Stimulated activated CD4-positive, alpha-beta T cell treated with anti-CD3 and anti-CD28 coated beads, Interleukin-1b, Interleukin-23, amount 100 ng/mL, for 24 hours (primary cell): ENCODE measurements around the gene MMP21.

Experiments used
- DNase-seq, 4 experiments: peaks; one replicate each; pipeline ENCODE4 v3.0.0-alpha.2; 2020; ENCODE audit warnings: low read depth in 4 of 4, low spot score in 1 of 4

The MMP21 gene

GRCh38 chr10:125766511-125766910, 9.1 kb downstream of the MMP21 start:
- DNase-seq = no peak

GRCh38 chr10:125765835-125766234, 9.8 kb downstream of the MMP21 start:
- no peak for DNase-seq

DNA sequence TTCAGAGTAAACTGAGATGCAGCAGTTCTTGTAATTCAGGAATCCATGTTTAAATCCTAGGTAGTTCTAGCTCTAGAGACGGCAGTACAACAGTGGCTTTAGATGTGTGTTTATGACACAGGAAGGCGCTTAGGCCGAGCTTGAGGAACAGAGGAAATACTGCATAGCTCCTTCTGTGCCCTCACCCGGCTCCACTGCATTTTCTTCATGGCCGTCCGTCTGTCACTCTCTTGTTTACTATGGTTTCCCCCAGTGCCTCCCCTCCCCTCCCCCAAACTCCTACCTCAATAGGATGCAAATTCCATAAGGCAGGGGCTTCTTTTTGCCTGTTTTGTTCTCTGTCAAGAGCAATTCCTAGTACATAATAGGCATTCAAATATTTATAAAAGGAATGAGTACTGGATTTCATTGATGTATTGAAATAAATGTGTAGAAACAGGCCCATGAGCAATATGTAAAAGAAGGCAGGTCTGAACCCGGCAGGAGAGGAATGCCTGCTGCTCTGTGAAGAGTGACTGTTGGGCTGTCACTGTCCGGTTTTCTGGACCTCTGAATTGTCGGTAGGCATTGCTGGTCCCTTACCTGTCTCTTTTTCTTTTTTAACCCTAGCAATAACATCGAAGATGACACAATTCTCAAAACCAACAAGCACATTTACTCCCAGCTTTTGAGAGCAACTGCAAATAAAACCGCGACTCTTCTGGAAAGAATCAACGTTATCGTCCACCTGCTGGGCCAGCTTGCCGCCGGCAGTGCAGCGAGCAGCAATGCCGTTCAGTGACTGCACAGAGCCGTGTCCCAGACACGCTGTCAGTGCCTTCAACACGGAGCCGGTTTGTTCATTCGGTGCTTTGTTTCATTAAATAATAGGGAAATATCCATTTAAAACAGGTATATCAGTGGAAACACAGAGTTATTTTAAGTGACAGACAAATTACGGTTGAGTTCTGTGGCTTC, 12.7 kb downstream of the MMP21 start:
- no peak for DNase-seq

DNA sequence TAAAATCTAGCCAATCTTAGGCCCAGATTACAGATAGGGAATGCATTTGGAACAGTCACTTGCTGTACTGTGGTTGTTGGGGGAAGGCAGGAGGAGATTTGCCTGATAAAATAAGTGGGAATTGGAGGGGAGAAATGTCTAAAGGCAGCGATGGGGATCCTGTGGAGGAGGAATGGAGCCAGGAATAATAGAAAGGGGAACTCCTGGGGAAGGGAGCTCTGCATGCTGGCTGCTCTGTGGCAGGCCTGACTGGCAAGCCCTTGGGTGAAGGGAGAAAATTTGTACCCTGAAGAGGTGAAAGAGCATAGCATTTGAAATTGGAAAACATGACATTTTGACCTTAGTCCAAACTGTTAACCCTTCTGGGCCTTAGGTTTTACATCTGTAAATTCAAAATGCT, 13.7 kb downstream of the MMP21 start:
- no peak for DNase-seq

- DNase-seq = no peak
Measured at GRCh38 chr10:125757742-125758141, 17.9 kb downstream of the MMP21 start.

- DNase-seq = no peak
Measured at GRCh38 chr10:125756853-125757487, 18.7 kb downstream of the MMP21 start.

DNA sequence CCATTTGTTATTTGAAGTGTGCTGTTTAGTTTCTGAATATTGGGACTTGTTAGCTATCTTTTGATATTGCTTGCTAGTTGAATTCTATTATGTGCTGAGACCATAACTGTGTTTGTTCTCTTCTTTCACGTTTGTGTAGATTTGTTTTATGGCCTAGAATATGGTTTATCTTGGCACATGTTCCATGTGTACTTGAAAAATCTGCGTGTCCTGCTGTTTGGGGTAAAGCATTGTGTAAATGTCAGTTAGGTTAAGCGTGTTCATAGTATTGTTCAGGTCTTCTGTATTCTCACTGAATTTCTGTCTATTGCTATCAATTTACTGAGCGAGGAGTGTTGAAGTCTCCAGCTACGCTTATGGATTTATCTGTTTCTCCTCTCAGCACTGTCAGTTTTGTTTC, 19.4 kb downstream of the MMP21 start:
- no peak for DNase-seq

DNA sequence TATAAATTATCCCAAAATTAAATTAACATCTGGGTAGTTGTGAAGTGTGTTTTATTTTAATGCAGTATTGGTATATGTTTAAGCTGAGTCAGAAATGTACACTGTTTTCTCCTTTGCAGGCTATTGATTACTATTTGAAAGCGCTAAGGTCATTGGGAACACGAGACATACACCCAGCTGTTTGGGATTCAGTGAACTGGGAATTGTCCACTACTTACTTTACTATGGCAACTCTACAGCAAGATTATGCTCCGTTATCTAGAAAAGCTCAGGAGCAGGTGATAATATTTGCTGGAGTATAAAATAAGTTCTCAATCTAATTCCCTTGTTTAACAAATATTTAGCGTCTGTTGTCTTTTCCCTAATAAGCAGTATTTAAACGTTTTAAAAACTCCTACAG, 28.2 kb downstream of the MMP21 start:
- DNase-seq = no peak

GRCh38 chr10:125744909-125745308, 30.7 kb downstream of the MMP21 start:
- DNase-seq = no peak

GRCh38 chr10:125742465-125742864, 33.2 kb downstream of the MMP21 start:
- no peak for DNase-seq

- no peak for DNase-seq
Measured at GRCh38 chr10:125739994-125740679, 35.5 kb downstream of the MMP21 start.

DNA sequence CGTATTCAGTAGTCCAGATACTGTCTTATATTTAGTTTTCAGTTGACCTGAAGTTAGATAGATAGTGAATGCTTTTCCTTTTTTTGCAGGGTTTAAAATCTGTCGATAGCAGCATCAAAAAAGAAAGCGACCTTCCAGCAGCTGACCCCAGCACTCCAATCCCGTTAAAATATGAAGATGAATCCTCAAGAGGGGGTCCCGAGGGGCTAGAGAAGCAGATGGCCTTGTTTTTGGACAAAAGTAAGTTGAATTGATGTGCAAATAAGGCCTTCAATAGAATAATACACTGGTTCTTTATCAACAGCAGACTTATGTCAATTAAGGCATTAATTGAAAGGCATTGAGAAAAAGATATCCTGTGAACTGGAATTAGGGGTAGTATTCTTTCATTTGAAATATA, 37.4 kb downstream of the MMP21 start:
- no peak for DNase-seq

DNA sequence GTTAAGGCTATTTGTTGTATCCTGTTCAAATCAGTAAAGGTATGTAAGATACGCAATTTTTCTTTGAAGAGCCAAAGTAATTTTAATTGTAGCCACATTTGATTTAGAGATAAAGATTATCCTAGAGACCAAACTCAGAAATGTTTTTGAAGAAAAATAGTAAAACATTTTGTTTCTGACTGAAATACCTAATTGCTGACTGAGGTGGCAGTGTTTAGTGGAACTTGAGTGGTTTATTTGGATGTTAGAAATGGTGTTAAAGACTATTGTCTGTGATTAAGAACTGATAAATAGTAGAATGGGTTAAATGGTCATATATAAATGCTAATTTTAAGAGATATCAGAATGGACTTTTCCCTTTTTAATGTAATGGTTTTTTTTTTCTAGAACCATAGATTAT, 40.8 kb downstream of the MMP21 start:
- no peak for DNase-seq

DNA sequence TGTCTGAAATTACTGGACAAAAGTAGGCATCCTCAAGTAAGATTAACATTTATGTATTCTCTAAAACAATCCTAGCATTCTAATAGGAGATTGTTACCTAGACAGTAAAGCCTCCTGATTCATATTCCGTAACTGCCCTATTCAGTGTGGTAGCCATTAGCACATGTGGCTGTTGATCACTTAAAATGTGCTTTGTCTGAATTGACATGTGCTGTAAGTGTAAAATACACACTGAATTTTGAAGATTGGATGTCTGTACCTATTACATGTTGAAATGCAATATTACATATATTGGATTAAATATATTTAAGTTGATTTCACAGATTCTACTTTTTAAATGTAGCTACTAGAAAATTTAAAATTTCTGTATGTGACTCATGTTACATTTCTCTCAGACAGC, 41.5 kb downstream of the MMP21 start:
- no peak for DNase-seq

DNA sequence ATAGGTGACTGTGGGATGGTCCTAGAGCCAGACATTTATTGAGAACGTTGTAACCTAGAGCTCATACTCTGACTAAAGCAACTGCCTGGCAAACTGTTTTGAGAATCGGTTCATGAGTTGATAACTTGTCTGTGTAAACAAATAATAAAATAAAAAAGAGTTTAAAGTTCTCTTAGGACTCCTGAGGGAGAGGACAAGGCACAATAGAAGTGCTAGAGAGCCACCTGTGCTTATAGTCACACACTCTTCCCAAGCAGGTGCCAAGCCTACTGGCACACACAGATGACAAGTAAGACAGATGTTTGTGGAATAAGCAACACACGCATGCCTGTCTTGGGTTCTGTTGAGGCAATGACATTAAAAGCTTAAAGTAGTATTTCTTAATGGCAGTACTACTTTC, 48.2 kb downstream of the MMP21 start:
- DNase-seq = no peak

- no peak for DNase-seq
Measured at GRCh38 chr10:125726914-125727313, 48.7 kb downstream of the MMP21 start.

DNA sequence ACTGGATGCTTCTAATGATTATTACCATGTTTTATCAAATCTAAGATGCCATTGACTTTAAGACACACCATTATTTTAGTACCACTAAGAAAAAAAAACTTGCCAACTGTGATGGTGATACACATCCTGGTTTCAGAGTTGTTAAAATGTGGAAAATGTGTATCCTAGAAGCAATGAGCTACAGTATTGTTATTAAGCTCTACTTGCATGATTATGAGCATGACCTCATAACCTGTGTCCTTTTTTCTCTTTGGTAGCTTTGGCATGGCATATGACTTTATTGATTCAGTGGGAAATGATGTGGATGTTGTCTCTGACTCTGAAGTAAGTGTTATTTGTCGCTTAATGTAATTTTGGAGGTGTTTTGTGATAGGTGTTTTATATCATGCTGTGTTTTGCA, 52.8 kb downstream of the MMP21 start:
- DNase-seq = no peak

DNA sequence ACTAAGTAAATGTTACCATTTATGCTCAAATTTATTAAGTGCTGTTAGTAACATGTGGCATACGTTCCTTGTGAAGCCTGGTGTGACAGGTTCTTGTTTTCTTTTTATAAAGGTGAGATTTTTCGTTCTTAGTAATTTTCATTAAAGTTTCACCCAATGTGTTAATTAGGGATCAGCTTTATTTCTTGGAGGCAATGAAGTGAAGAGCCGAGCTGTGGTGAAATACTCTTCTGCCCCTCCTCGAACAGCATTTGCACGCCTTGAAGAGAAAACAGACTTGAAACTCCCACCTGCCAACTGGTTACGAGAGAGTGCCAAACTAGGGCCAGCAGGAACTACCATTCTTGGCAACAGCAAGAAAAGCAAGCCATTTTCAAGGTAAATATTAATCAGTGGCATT, 54.6 kb downstream of the MMP21 start:
- DNase-seq = no peak

DNA sequence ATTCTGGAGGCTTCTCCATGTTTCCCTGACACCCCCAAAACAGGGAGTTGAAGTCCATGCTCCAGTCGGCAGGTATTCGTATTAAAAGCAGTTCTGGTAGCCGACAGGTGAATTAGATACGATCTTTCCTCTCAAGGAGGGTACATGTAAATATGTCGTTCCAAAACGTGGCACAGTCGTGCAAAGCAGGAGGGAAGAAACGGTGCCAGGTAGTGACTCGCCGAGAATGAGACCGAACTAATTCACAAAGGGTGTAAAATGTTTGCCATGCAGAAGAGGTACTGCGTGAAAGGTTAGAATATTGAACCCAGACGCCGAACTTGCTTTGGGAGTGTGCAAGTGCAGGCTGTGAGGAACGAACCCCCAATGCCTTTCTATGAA, 55.6 kb downstream of the MMP21 start:
- DNase-seq = no peak

- DNase-seq = peak; percentile 94 to 98 (median 98)
Measured at GRCh38 chr10:125719173-125720001, 56.2 kb downstream of the MMP21 start, which contains the start of gene EDRF1. Gene EDRF1 (plus strand): TSS chr10:125719709. CDS start chr10:125719808, 99 bp downstream.
